GM12892 (cell line): ENCODE data around the gene MSRB1.

Experiments
- POLR2A ChIP-seq: IDR thresholded peaks from 2 replicates; pipeline ENCODE4 v1.6.1; 2011; ENCODE audit warnings: low read depth, low read length, control low read depth
- POLR2AphosphoS5 ChIP-seq: IDR thresholded peaks from 2 replicates; pipeline ENCODE4 v1.6.1; 2011; ENCODE audit warnings: low read depth, low read length, control low read depth
- TAF1 ChIP-seq: IDR thresholded peaks from 2 replicates; pipeline ENCODE4 v1.6.1; 2011; ENCODE audit warnings: low read depth, mild to moderate bottlenecking, control low read depth, low read length, borderline replicate concordance

GRCh38 chr16:1989209-1990100 lies 46.5 kb upstream of the MSRB1 start, which contains the start of gene SYNGR3:
- TF ChIP-seq POLR2A, result no peak
- TF ChIP-seq POLR2AphosphoS5, result no peak
- no peak for TF ChIP-seq TAF1
